ENCODE data around the gene MMP13.

DNA sequence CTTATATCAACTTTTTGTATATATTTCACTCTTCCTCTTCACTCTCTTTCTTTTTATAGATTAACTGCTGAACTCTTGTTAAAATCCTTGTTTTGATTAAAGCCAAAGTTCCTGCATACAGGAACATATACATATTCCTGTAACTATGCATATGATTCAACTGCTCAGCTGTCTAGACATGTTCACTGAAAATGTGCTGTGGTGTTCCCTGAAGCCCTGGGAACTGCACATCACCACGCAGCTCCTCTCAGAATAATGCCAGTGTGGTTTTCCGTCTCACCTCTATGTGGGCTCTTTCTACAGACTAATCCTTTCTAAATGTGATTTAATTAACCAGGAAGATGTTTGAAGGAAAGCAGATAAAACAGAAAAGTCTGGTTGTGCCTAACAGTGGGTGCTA is 55.2 kb downstream of the MMP13 start:
- TF ChIP-seq POLR2A (IDR thresholded peaks at IDR 0.05), result no peak
- TF ChIP-seq, protein P1, sequence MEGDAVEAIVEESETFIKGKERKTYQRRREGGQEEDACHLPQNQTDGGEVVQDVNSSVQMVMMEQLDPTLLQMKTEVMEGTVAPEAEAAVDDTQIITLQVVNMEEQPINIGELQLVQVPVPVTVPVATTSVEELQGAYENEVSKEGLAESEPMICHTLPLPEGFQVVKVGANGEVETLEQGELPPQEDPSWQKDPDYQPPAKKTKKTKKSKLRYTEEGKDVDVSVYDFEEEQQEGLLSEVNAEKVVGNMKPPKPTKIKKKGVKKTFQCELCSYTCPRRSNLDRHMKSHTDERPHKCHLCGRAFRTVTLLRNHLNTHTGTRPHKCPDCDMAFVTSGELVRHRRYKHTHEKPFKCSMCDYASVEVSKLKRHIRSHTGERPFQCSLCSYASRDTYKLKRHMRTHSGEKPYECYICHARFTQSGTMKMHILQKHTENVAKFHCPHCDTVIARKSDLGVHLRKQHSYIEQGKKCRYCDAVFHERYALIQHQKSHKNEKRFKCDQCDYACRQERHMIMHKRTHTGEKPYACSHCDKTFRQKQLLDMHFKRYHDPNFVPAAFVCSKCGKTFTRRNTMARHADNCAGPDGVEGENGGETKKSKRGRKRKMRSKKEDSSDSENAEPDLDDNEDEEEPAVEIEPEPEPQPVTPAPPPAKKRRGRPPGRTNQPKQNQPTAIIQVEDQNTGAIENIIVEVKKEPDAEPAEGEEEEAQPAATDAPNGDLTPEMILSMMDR (IDR thresholded peaks at IDR 0.05), result no peak
